H4 (cell line): ENCODE results near the gene TLE7. TPM values are rescaled to one million over a fixed set of nuclear protein-coding genes. Genes with fewer than 3 reads are reported as not detected.

ENCODE experiments used
- DNase-seq: peaks from one replicate; pipeline ENCODE4 v3.0.0-alpha.2; 2015; ENCODE audit warnings: low spot score
- total RNA-seq: library from RNA; depleted of rRNA; stranded (reverse); fragments of >200 nt; shearing (Covaris generic); gene quantifications from 2 replicates; pipeline ENCODE4 v1.2.3, GENCODE V29; 2014

The TLE7 gene
- total RNA-seq, 1 experiment from 2014 or later = not detected

DNA sequence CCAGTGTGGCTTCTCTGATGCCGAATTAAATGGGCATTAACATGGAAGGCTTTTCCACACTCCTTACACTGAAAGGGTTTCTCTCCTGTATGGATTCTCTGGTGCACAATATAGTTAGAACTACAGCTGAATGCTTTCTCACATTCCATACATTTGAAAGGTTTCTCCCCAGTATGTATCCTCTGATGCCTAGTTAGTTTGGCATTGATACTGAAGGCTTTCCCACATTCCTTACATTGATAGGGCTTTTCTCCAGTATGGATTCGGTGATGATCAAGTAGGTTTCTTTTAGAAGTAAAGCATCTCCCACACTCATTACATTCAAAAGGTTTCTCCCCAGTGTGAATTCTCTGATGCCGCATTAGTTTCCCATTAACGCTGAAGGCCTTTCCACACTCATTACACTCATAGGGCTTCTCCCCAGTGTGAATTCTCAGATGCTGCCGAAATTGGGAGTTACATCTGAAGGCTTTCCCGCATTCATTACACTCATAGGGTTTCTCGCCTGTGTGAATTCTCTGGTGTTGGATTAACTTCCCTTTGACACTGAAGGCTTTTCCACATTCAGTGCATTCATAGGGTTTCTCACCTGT lies 6.5 kb upstream of the TLE7 start:
- DNase-seq = no peak

DNA sequence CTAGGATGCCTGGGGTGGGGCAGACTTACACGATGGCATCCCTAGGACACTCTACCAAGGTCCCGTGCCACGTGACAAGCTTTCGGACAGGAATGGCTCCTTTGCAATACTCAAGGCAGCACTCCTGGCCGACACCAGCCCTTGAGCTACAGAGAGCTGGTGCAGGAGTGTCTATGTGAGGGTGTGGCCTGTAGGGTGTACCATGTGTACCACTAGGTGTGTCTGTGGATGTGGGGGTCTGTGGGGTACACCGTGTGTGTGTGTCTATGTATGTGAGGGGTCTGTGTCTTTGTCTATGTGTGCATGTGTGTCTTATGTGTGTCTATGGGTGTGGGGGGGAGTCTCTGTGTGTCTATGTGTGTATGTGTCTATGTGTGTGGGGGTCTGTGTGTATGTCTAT lies 1.9 kb upstream of the TLE7 start:
- DNase-seq = no peak

- no peak for DNase-seq
Measured at GRCh38 chr16:71441348-71442050, 355 bp downstream of the TLE7 start.

DNA sequence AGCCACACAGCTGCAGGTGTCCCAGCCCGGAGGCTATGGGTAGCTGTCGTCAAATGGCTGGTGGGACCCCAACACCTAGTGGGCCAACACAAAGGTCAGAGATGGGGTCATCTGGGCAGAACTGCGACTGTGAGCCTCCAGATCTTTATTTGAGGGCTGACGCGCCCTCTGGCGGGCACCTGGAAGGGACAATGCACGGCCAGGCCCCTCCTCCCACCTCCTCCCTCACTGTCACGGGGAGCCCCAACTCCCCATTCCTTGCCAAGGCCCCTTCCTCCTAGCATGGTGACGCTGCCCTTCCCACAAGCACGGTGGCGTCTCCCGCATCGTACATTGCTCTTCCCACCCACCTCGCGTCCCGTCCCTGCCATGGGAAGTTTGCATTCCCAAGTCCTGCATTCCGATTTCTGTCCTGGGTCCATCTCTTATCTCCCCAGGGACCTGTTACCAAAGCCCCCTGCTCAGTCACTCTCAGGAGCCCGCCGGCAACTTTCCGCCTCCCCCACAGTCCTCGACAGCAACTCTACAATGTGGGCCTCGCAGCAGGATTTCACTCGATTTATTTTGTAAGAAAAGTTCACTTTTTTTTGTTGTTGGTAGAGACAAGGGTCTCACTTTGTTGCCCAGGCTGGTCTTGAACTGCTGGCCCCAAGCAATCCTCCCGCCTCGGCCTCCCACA lies 1.0 kb downstream of the TLE7 start:
- no peak for DNase-seq

DNA sequence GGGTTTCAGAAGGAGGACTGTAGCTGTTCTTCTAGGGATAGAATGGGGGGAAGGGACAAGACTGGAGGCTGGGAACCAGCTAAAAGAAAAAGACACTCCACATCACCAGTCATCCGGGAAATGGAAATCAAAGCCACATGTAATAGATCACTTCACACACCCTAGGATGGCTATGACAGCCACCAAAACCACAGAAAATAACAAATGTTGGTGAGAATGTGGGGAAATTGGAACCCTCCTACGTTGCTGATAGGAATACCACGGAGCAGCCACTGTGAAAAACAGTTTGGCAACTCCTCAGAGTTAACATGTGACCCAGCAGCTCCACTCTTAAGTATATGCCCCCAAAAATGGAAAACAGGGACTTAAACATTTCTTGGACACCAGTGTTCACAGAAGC lies 2.3 kb downstream of the TLE7 start:
- no peak for DNase-seq

GRCh38 chr16:71436473-71436872 lies 5.4 kb downstream of the TLE7 start:
- no peak for DNase-seq

- no peak for DNase-seq
Measured at GRCh38 chr16:71432906-71433305, 8.9 kb downstream of the TLE7 start.

- DNase-seq = no peak
Measured at GRCh38 chr16:71431991-71432390, 9.9 kb downstream of the TLE7 start.

- no peak for DNase-seq
Measured at GRCh38 chr16:71431176-71431575, 10.7 kb downstream of the TLE7 start.

- DNase-seq = no peak
Measured at GRCh38 chr16:71430744-71431143, 11.1 kb downstream of the TLE7 start.

DNA sequence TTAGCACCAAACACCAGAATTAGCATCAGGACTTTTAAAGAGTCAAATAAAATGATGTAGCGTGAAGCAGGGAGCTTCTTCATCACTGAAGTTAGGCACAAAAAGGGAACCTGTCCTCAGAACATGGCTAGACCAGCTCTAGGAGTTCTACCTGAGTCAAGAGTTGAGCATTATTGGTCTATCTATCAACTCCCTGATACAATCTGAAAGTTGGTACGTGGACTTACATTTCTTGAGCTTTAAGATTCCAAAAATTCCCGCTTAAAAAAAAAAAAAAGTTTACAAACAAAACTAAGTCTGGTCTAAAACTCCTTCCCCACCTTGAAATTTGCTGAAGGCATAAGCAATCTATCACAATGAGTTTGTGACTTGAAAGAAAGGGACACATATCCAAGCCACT lies 12.3 kb downstream of the TLE7 start:
- no peak for DNase-seq

GRCh38 chr16:71428883-71429282 lies 13.0 kb downstream of the TLE7 start:
- no peak for DNase-seq

DNA sequence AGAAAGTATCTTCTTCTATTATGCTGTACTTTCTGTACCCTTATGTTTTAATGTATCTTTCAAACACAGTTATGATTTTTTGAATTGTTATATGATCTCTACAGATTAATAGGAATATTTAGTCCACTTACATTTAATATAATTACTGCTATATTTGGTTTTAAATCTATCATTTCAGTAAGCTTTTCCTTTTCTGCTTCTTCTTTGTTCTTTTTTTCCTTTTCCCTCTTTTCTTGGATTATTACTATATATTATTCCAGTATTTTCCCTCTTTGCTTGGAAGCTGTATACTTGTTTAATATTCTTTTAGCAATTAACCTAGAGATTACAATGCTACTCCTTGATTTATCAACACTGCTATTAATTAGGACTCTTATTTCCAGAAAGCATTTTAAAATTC lies 13.5 kb downstream of the TLE7 start:
- no peak for DNase-seq

DNA sequence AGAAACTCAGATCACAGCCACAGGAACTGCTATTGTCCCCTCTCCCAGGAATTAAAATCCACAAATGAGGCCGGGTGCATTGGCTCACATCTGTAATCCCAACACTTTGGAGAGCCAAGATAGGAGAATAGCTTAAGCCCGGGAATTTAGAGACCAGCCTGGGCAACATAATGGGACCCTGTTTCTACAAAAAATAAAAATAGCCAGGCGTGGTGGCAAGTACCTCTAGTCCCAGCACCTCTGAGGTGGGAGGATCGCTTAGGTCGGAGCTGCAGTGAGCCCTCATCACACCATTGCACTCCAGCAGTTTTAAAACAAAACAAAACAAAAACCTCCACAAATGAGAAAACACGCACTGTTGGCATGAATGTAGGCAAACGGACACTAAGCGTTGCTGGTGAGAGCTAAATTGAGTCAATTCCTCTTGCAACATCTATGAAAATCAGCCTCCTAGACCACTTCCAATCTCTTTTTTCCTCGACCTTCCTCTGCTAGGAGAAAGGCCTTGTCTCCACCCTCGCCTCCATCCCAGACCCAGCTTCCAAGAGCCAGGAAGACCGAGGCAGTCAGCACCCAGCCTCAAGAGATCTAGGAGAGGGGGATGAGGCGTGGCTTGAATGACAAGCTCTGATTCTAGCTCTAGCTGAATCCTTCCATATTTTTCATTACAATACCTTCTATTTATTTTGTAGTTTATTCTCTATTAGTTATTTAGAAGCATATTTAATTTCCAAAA lies 14.8 kb downstream of the TLE7 start:
- no peak for DNase-seq

DNA sequence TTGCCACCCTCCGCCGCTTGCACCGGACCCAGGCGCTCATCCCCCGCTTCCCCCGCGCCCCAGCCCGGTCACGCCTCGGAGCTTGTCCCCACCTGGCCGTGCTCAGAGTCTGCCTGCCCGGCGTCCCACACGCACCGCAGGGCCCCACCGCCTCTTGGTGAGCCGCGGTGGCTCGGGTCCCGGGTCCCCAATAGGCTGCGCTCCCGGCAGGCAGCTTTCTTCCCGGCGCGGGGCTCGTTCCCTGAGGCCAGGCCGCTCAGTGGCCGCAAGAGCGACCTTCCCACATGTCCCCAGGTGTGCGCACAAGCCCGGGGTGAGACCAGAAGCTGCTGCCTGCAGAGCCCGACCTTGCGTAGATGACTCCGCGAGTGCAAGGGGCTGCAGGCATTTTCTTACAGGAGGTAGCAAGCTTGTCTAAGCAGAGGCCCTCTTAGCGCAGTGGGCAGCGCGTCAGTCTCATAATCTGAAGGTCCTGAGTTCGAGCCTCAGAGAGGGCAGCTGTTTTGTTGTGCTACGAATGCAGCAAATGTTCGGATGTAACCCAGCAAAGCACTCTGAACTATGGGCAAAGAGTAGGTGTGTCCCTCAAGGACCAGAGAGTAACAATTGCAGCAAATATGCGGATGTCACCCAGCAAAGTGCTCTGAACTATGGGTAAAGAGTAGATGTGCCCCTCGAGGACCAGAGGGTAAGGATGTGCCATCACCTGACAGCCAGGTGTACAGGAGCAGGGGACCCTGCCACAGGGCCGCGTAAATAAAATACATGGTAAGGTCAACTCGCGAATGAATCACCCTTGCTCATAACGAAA lies 15.6 kb downstream of the TLE7 start:
- DNase-seq = no peak

GRCh38 chr16:71425746-71426068 lies 16.1 kb downstream of the TLE7 start:
- DNase-seq = no peak

GRCh38 chr16:71424626-71425025 lies 17.2 kb downstream of the TLE7 start:
- no peak for DNase-seq

DNA sequence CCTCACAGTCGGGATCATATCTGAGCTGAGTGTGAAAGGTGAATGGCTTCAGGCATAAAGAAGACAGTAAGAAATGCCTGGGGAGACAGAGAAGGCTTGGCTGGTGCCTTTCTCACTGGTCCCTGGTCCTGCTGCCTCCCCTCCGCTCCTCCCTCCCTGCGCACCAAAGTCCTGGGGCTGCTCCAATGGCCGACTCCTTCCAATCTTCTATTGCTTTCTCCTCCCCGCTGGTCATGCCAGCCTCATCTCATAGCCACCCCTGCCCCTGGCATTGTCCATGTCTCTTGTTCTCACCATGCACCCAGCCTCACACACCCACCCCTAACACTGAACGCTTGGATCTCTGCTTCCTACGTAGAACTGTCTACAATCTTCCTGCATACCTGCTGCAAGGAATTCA lies 18.0 kb downstream of the TLE7 start:
- no peak for DNase-seq

GRCh38 chr16:71423016-71423415 lies 18.8 kb downstream of the TLE7 start:
- DNase-seq = no peak

DNA sequence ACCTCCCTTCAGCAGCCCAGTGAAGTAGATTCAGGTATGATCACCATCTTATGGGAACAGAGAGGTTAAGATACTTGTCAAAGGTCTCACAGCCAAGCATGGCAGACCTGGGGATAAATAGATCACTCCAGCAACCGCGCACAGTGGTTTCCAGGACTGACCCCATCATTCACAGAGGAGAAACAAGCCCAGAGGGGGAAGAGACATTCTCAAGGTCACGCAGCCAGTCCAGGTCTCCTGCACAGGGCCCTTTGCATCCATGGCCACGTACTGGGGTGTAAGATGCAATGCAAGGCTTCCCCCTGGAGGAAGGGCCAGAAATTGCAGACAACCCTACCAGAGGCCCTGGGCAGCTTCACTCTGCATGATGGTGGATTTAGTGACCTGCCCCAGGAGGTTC lies 19.9 kb downstream of the TLE7 start:
- no peak for DNase-seq

DNA sequence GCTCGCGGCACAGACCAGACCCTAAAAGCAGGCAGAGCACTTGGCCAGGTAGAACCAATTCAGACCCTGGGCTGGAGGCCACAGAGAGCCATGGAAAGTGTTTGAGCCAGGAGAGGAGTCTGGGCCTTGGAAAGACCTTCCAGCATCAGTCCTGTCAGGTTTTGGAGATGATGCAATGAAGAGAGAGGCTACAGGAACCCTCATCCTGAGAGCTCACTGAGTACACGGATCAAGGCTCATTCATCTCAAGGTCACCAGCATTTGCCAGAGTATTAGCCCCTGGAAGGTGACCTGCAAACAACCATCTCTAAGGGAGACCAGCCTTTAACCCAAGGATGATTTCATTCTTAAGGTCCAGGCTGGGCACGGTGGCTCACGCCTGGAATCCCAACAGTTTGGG lies 27.8 kb downstream of the TLE7 start:
- no peak for DNase-seq

GRCh38 chr16:71413341-71413740 lies 28.5 kb downstream of the TLE7 start:
- DNase-seq = no peak
